OCI-LY3 (cell line): ENCODE measurements around the gene DHX35.

ENCODE experiments used
- CTCF ChIP-seq: fragments of 200-600, 300-600 bp; sonication (generic); IDR thresholded peaks from 2 replicates; pipeline ENCODE4 v1.5.1; 2014; ENCODE audit warnings: antibody characterized with exemption, low read length, low read depth
- EZH2phosphoT487 ChIP-seq: fragments of 200-600 bp; shearing (Covaris generic); IDR thresholded peaks from 2 replicates; pipeline ENCODE4 v1.6.1; 2018; ENCODE audit warnings: antibody characterized with exemption, mixed run types, low read depth

GRCh38 chr20:38927902-38928578 lies 34.1 kb upstream of the DHX35 start:
- TF ChIP-seq CTCF (no peak), EZH2phosphoT487 (no peak)
